ENCODE results near the gene EEF1AKMT2. TPM values are rescaled to one million over a fixed set of nuclear protein-coding genes. Genes with fewer than 3 reads are reported as not detected.

EEF1AKMT2 gene
- total RNA-seq, 1 experiment from 2014 or later: 18.2 TPM

- BruUV-seq (replicated peaks): no TSS peak
- no peak overlapping the region for H3K4me2 ChIP-seq (ENCODE audit: low read length)
- H3F3A ChIP-seq (ENCODE audit: low read length, unreplicated experiment): no peaks in the 10 kb centered on the region
- DNase-seq (no peak), ATAC-seq (no peak)
- POLR2A ChIA-PET (ENCODE audit: unreplicated experiment): no interaction called here
- CTCF ChIA-PET: no interaction called here
- no peaks in the 10 kb centered on the region for H3K9me3 ChIP-seq (ENCODE audit: low read length)
- H3K4me1 ChIP-seq (ENCODE audit: insufficient read depth, low read length): no peaks in the 10 kb centered on the region
- H4K20me1 ChIP-seq (ENCODE audit: low read length): no peaks in the 10 kb centered on the region
- no peaks in the 10 kb centered on the region for H3K79me2 ChIP-seq (ENCODE audit: low read length)
- no peak for TF ChIP-seq EZH2phosphoT487 (IDR thresholded peaks at IDR 0.05; ENCODE audit: borderline replicate concordance, low read length)
- TF ChIP-seq CTCF (conservative IDR thresholded peaks at IDR 0.05; ENCODE audit: low read depth, low read length): no peak
- TF ChIP-seq EZH2 (IDR thresholded peaks at IDR 0.05; ENCODE audit: low read length, unreplicated experiment): no peak
- intact Hi-C loops (cut with micrococcal nuclease): no loop called here
- H3K4me3 ChIP-seq (ENCODE audit: low read length): no peak overlapping the region
- no peaks in the 10 kb centered on the region for H3K9me2 ChIP-seq (replicated peaks; ENCODE audit: low read length)
- H3K27ac ChIP-seq (ENCODE audit: low read length): no peak overlapping the region
- no peak overlapping the region for H3K9ac ChIP-seq (ENCODE audit: low read length)
- H3K27me3 ChIP-seq (ENCODE audit: low read length): no peaks in the 10 kb centered on the region
- peaks cover 20% of the 10 kb centered on the region for H3K36me3 ChIP-seq (ENCODE audit: low read depth, low read length)
- H2AFZ ChIP-seq (ENCODE audit: low read length): no peak overlapping the region
Measured at GRCh38 chr10:124762281-124762680, 29.4 kb downstream of the EEF1AKMT2 start.

GRCh38 chr10:124756156-124756903 is 35.4 kb downstream of the EEF1AKMT2 start:
- CTCF ChIA-PET: no interaction called here
- H3K9ac ChIP-seq (ENCODE audit: low read length): no peak overlapping the region
- no peak overlapping the region for H2AFZ ChIP-seq (ENCODE audit: low read length)
- H3K79me2 ChIP-seq (ENCODE audit: low read length): no peaks in the 10 kb centered on the region
- POLR2A ChIA-PET (ENCODE audit: unreplicated experiment): interaction anchor here (0.6 kb wide), 1 partner anchor 35 kb away, joined by 3 read pairs; the partner anchor contains the start of gene EEF1AKMT2
- TF ChIP-seq EZH2 (IDR thresholded peaks at IDR 0.05; ENCODE audit: low read length, unreplicated experiment): no peak
- TF ChIP-seq CTCF (conservative IDR thresholded peaks at IDR 0.05; ENCODE audit: low read depth, low read length): no peak
- TF ChIP-seq EZH2phosphoT487 (IDR thresholded peaks at IDR 0.05; ENCODE audit: borderline replicate concordance, low read length): no peak
- no peaks in the 10 kb centered on the region for H3K9me2 ChIP-seq (replicated peaks; ENCODE audit: low read length)
- no peak overlapping the region for H3K4me2 ChIP-seq (ENCODE audit: low read length)
- no peaks in the 10 kb centered on the region for H4K20me1 ChIP-seq (ENCODE audit: low read length)
- H3K27me3 ChIP-seq (ENCODE audit: low read length): no peaks in the 10 kb centered on the region
- no peak overlapping the region for H3K4me3 ChIP-seq (ENCODE audit: low read length)
- ATAC-seq: no peak
- no TSS peak for BruUV-seq (replicated peaks)
- no peak overlapping the region for H3K27ac ChIP-seq (ENCODE audit: low read length)
- H3K36me3 ChIP-seq (ENCODE audit: low read depth, low read length): peaks cover 23% of the 10 kb centered on the region
- no peaks in the 10 kb centered on the region for H3K4me1 ChIP-seq (ENCODE audit: insufficient read depth, low read length)
- intact Hi-C loops (cut with micrococcal nuclease): no loop called here
- no peak for DNase-seq
- H3K9me3 ChIP-seq (ENCODE audit: low read length): no peaks in the 10 kb centered on the region
- H3F3A ChIP-seq (ENCODE audit: low read length, unreplicated experiment): no peaks in the 10 kb centered on the region

DNA sequence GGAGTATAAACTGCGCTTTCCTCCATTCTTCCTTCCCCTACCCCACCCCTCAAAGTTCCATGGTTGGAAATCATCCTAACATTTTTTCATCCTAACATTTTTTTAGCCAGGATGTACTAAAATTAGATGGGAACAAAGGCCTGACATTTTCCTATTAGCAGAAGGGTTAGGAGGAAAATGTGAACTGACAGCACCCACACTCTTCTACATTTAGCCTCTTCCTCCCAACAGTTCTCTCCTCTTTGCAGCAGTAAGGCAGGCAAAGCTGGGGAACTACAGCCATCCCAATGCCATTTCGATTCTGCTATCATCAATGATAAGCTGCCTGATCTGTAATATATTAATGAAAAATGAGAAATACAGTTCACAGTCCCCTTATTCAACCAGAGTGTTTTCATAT is 36.1 kb downstream of the EEF1AKMT2 start:
- Histone ChIP-seq H3K27me3 (ENCODE audit: low read length) (no peaks in the 10 kb centered on the region), H3K9ac (ENCODE audit: low read length) (no peak overlapping the region), H3K9me3 (ENCODE audit: low read length) (no peaks in the 10 kb centered on the region), H2AFZ (ENCODE audit: low read length) (no peak overlapping the region), H3K4me2 (ENCODE audit: low read length) (no peak overlapping the region), H4K20me1 (ENCODE audit: low read length) (no peaks in the 10 kb centered on the region), H3K79me2 (ENCODE audit: low read length) (no peaks in the 10 kb centered on the region), H3K36me3 (ENCODE audit: low read depth, low read length) (peaks cover 22% of the 10 kb centered on the region), H3K9me2 (replicated peaks; ENCODE audit: low read length) (no peaks in the 10 kb centered on the region), H3K4me3 (ENCODE audit: low read length) (no peak overlapping the region), H3K27ac (ENCODE audit: low read length) (no peak overlapping the region), H3F3A (ENCODE audit: low read length, unreplicated experiment) (no peaks in the 10 kb centered on the region), H3K4me1 (ENCODE audit: insufficient read depth, low read length) (no peaks in the 10 kb centered on the region)
- TF ChIP-seq CTCF (conservative IDR thresholded peaks at IDR 0.05; ENCODE audit: low read depth, low read length) (no peak), EZH2 (IDR thresholded peaks at IDR 0.05; ENCODE audit: low read length, unreplicated experiment) (no peak), EZH2phosphoT487 (IDR thresholded peaks at IDR 0.05; ENCODE audit: borderline replicate concordance, low read length) (no peak)
- no TSS peak for BruUV-seq (replicated peaks)
- ATAC-seq: no peak
- DNase-seq: no peak
- ChIA-PET POLR2A (ENCODE audit: unreplicated experiment) (no interaction called here), CTCF (no interaction called here)
- intact Hi-C loops (cut with micrococcal nuclease): no loop called here

Measured in PC-3 (cell line).